Measurements from ENCODE around the gene WSB2.
"Not testable (repeated sequence)": the region's sequence is repeated elsewhere in the genome, so short reads cannot be mapped to it uniquely, and the experiment has no call there.

The WSB2 gene

DNA sequence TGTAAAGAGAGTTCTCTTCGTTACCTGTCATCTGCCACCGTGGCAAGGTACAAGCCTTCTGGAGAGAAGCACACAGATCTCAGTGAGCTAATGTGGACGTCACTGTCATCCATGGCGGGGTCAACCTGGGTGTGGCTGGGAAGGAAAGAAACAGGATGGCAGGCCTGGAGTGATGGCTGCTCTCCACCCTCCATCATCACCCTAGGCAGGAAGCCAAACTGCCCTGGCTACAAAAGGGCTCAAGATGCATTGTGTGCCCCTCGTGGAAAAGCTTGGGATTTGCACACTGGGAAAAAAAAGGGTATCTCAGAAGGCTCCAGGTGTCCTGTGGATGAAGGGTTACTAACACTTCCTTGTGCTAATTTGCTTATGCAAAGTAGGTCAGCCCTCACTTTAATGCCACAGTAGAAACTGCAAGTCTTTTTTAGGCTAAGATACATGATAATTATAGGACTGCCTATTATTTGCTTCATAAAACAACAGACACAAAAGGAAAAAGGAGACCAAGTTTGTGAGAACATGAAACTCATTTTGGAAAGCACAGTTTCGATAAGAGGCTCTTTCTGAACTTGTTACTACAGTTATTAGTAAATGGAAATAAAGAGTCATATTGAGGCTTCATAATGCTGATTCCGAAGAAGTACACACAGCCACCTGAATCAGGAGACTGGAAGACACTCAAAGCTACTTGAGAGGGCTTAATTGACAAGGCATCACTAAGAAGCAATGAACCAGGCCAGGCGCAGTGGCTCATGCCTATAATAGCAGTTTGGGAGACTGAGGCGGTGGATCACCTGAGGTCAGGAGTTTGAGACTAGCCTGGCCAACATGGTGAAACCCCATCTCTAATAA lies 25.6 kb downstream of the WSB2 start:
- DNase-seq (ENCODE audit: low spot score), result peak; percentile 37

DNA sequence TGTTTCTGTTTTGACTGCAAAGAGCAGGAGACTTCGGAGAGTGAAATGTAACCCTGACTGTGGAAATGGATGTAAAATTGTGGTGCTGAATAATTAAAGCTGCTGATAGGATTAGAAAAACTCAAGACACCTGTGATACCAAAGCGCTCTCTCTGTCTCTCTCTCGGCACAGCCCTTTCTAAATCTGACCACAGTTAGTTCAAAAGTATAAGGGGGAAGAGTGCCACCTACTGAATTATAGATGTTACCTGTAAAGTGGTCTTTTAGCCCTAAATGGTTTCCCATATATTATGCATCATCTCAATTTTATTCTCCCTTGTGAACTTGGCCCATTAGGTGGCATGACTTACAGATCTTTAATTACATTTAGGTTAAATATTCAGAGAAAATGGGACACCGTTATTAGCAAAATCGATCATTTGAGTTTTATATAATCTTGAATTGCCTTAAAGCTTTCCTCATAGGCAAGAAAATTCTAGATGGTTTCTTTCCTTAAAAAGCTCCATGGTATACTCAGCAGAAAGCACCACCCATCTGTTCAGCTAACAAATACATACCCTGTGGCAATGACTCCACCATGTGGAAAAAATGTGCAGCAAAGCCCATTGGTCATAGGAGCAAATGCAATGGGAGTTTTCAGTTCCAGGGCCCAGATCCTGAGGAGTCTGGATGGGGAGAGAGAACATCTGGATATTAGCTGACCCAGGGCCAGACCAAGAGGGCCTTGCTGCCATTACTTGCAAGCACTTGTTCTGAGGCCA lies 26.4 kb downstream of the WSB2 start:
- DNase-seq (ENCODE audit: low spot score), result peak; percentile 68

DNA sequence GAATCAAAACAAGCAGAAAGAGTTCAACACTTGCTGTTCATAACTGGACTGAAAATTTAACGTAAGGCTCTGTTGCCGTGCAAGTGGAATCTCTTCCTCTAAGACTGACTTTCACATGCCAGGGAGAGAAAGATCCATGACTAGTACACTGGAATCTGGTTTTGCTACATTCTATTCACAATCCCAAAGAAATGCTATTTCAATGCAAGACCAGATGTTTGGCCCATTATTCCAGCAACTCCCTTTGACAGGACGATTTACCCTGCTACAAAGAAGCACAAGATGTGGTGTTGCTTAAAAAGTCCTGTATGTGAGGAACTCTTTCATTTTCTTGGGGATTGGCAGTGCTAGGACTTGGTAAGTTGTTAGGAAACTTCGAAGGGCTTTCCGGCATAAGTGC lies 27.1 kb downstream of the WSB2 start:
- DNase-seq (ENCODE audit: low spot score), result peak; percentile 40

DNA sequence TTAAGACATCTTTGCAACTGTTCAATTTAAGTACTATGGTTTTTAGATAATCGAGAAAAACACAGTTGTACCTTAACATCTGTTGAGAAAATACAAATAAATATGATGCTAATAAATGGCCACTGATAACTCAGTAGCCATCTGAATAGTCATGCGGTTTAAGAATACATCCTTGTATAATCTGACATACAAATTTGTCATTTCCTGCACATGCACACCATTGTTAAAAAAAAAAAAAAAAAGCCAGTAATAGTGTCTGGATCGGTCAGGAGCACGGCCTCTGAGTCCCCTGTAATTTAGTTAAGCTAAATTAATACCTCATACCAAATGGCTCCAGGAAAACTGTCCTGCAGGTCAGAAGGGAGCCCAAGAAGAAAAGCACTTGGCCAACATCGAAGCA lies 27.7 kb downstream of the WSB2 start:
- no peak for DNase-seq (ENCODE audit: low spot score)

DNA sequence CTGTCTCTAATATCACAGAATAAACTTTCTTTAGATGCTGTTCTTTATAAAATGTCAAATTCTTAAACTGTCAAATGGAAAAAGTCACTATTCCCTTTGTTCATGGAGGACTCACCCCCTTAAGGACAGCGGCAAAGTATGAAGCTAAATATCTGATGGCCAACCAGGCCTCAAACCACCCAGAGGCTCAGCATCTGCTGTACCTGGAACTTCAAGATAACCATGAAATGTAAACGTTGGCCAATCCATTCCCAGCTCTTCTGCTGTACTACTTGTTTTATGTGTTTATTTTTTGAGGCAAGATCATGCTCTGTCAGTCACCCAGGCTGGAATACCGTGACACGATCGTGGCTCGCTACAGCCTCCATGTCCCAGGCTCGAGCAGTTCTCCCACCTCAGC lies 28.8 kb downstream of the WSB2 start:
- no peak for DNase-seq (ENCODE audit: low spot score)

DNA sequence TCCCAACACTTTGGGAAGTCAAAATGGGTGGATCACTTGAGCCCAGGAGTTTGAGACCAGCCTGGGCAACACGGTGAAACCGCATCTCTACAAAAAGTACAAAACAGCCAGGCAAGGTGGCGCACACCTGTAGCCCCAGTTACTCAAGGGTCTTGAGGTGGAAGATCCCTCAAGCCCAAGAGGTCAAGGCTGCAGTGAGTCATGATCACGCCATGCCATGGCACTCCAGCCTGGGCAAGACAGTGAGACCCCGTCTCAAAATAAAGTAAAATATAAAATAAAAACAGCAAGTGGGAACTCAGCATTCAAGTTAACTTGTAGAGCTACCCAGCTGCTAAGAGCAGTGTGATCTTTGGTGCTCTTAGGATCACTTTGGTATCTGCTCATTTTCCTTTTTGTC lies 31.8 kb downstream of the WSB2 start:
- DNase-seq (ENCODE audit: low spot score), result no peak

DNA sequence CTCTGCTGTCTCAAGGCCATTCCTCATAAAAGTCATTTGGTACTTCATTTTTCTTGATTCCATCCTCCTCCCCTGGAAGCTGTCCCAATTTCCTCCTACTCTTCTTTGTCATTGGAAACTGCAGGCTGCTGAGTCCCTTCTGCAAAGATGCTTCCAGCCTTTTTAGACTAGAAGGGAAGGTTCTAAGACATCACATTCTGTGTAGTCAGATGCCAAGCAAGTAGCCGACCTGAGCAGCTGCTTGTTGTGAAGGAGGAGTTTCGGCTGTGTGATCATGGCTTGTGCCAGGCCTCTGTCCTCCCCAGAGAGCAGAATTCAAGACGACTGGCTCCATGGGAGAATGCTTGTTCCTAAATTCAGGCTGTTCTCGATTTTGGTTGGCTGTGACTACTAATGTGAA lies 35.8 kb downstream of the WSB2 start:
- DNase-seq (ENCODE audit: low spot score), result no peak

DNA sequence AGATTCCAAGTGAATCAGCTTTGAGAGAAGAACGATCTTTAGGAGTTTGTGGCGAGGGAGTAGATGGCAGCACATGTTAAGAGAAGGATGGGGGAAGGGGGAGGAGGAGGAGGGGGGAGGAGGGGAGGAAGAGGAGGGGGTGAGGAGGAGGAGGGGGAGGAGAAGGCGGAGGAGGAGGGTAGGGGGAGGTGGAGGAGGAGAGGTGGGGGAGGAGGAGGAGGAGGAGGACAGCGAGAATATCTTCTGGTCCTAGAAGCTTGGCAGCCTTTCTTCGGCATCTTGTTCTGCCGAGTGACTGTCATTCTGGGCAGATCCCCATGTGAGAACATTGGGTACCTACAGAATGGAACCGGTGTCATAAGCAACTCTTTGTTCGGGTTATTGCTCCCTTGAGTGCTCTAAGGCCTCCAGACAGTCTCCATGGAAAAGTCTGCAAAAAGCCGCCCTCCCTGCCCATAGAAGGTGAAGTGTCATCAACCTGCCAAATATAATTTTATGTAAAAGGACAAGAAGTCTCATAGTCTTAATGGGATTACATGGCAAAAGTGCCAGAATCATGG lies 37.6 kb downstream of the WSB2 start:
- DNase-seq (ENCODE audit: low spot score), result no peak

DNA sequence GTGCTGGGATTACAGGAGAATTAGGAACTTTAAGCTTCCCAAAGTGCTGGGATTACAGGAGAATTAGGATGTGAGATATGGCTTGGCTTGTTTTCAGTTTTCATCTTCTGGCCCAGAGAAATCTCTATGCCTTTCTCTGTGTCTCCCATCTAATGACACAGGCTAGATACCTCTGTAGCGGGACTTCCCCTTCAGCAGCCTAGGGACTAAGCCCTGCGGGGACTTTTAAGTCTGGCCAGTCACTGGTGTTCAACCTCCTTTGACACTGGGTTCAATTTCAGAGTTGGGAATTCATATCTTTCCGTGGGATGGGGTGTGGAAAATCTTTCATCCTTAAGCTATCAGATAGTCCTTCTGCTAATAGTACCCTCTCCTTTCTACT lies 38.3 kb downstream of the WSB2 start:
- DNase-seq (ENCODE audit: low spot score), result no peak

DNA sequence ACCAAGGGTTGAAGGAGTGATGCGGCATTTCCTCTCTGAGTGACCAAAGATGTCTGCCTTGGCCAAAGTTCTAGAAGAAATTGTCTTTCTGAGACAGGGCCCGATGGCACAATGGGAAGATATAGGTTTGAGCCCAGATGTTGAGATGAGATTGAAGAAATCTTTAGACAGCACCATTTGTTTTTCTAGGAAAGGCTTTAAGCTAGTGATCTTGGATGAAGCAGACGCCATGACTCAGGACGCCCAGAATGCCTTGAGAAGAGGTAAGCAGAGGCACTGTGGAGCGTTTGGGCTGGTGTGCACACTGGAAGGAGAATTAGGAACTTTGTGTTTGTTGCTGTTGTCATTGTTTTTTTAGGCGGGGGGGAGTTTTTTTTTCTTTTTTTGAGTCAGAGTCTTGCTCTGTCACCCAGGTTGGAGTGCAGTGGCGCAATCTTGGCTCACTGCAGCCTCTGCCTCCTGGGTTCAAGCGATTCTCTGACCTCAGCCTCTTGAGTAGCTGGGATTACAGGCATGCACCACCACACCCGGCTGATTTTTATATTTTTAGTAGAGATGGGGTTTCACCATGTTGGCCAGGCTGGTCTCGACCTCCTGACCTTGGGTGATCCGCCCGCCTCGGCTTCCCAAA lies 38.8 kb downstream of the WSB2 start:
- not testable (repeated sequence) for DNase-seq (ENCODE audit: low spot score)

DNA sequence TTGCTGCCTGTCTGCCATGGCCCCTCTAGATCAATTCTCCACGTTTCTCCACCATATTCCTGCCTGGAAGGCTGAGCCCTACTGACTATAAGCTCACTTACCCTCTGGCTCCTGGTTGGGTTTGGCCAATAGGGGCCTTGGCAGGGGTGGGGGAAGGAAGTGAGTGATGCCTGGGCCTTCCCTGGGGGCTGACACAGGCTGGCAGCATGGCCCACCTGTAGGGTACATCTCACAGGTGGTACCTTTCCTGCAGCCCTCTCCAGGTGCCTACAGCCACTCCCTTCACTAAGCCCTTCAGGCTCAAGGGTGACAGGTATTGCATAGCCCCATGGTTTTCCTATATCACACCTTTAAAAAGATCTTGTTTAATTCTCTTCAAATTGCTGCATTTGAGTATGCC lies 40.9 kb downstream of the WSB2 start:
- DNase-seq (ENCODE audit: low spot score), result no peak

DNA sequence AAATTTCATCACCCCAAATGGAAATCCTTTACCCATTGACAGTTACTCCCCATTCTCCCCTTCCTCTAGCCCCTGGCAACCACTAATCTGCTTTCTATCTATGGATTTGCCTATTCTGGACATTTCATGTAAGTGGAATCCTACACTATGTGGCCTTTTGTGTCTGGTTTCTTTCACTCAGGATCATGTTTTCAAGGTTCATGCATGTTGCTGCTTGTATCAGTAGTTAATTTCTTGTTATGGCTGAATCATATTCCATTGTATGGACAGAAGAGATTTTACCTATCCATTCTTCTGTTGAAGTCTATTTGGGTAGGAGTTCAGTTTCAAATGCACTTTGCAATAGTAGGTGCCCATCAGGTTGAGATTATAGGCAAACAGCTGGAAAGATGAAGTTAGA lies 43.1 kb downstream of the WSB2 start:
- no peak for DNase-seq (ENCODE audit: low spot score)

DNA sequence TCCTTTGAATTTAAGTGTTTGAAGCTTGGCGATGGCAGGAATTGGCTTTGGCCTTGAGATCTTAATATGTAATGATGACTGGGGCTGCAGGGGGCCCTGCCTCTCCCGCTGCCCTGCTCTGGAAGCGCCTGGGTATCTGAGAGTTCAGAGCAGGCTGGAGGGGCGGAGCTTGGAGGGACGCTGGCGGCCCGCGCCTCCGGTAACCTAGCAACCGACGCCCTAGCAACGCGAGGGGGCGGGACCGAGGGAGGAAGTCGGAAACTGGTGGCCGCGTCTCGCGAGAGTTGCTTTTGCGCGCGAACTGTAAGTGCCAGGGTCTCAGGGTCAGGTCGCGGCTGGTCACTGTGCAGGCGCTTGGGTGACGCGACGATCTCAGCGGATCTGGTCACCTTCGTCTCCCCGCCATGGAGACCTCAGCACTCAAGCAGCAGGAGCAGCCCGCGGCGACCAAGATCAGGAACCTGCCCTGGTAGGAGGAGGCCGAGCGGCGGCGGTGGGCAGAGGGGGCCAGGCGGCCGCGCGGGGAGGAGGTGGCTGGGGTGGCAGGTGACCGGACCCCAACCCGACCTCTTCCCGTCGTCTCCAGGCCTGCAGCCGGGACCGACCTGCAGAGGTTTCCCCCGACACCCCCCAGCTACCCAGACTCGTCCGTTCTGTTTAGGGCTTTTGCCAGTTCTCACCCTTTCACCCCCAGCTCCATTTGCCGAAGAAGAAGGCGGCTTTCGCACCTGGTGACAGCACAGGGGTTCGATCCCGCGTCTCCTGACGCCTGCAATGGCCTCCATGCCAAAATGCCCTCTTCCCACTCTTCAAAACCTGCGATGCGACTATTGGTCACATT lies 44.3 kb downstream of the WSB2 start, which contains the start of gene RFC5:
TSS of gene RFC5 (plus strand) at position 280 of the 841 bp plus-strand sequence. CDS start at position 405, 125 bp downstream.
- DNase-seq (ENCODE audit: low spot score), result peak; percentile 100

DNA sequence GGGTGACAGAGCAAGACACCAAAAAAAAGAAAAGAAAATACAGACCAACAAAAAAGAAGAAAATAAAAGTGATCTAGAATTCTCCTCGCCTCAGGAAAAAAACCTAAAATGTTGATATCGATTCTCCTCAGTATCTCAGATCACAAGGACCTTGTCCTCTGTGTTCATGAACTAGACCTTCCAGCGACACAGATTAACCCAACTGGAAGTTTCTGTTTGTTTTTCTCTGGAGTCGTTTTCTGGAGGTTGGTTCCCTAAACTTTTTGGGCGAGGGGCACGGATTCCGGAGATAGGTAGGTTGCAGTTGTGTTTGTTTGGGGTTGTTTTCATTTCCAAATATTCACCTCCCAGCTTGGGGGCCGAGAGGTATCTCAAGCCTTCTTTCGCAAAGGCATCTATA lies 45.0 kb downstream of the WSB2 start:
- DNase-seq (ENCODE audit: low spot score), result peak; percentile 12

DNA sequence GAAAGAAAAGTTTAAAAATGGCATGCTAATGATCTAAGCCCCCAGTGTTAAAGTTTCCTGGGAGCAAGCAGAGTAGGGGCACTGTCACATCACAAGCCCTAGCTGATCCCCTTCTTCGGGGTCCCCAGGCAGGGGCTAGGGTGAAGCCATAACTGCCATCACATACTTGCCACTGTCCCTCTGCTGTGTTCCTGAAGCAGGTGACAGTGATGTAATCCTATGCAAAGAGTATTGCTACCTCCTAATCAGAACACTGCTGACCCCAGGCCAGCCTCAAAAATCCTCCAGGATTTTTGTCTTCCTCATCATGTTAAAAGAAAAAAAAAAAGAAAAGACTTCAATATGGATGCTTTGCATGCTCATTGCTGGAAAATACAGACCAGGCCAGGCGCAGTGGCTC lies 45.7 kb downstream of the WSB2 start:
- no peak for DNase-seq (ENCODE audit: low spot score)

DNA sequence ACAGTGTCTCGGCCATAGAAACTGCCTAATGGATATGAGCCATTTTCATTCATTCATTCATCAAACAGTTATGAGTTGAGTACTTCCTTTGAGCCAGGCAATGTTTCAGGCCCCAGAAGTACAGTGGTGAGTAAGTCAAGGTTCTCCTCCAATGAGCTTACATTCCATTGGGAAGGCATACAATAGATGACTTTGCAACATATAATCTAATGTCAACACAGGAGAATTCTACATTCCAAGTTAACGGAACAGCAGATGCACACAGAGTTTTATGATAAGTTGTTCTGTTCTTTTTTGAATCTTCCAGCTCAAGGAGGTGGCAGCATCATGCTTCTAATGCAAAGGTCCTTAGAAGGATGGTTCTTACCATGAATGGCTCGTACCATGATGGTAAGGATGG lies 47.7 kb downstream of the WSB2 start:
- no peak for DNase-seq (ENCODE audit: low spot score)

DNA sequence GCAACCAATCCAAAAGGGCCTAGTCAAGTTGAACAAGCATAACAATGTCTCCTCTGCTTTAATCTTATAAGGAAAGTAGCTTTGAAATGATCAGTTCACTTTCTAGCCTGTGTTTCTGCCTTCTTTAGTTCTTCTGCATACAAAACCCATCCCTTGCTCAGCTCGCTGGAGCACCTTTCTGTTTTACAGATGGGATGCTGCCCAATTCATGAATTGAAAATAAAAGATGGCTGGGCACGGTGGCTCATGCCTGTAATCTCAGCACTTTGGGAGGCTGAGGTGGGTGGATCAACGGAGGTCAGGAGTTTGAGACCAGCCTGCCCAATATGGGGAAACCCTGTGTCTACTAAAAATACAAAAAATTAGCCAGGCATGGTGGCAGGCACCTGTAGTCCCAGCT lies 49.0 kb downstream of the WSB2 start:
- no peak for DNase-seq (ENCODE audit: low spot score)

DNA sequence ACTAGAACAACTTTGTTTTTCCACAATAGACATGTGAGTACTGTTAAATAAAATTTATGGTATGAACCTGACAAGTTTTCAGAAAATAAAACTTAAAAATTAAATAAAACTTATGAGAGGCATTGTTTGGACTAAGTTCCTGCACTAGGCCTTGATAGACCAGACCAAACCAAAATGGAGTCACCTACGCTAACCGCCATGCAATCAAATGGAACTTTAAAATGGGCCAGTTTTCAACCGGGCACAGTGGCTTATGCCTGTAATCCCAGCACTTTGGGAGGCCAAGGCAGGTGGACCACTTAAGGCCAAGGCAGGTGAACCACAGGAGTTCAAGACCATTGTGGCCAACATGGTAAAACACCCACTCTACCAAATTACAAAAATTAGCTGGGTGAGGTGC lies 49.6 kb downstream of the WSB2 start:
- no peak for DNase-seq (ENCODE audit: low spot score)

DNA sequence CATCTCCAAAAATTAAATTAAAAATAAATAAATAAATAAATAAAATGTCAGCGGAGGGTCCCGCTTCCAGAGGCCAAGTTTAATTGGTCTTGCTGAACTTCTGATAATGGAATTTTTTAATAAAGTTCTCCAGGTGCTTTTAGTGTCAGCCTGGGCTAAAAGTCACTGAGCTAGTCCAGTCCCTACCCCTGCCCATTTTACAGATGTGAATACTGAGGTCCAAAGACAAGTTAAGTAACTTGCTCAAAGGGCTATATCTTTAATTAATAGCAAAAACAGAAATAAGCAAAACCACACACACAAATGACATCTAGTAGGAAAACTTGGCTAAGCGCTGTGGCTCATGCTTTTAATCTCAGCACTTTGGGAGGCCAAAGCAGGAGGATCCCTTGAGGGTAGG lies 50.1 kb downstream of the WSB2 start:
- DNase-seq (ENCODE audit: low spot score), result no peak

DNA sequence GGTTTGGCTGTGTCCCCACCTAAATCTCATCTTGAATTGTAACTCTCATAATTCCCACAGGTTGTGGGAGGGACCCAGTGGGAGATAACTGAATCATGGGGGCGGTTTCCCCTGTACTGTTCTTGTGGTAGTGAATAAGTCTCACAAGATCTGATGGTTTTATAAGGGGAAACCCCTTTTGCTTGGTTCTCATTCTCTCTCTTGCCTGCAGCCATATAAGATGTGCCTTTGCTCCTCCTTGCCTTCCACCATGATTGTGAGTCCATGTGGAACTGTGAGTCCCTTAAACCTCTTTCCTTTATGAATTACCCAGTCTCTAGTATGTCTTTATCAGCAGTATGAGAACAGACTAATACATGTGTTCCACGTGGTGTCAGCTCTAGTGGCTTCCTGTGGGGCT lies 61.2 kb downstream of the WSB2 start:
- DNase-seq (ENCODE audit: low spot score), result not testable (repeated sequence)

DNA sequence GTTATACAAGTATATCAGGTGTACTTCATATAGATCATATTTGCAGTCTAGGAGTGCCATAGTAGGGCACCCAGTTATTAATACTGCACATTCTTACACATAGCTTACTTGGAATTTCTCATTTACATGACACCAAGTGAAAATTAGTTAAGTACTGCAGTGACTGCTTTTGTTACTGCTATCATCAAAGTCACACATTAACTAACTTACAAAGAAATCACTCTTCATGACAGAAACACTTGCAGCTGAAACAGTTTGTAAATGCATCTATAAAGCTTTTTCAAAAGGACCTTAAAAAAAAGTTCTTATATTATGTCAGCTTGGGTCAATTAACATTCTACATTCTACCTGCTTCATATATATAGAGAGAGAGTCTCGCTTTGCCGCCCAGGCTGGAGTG lies 62.3 kb downstream of the WSB2 start:
- DNase-seq (ENCODE audit: low spot score), result no peak
